GM19239 (cell line): ENCODE results near the gene TGFB2.

Experiments used
- DNase-seq: peaks from one replicate; pipeline ENCODE4 v3.0.0; 2011; ENCODE audit warnings: low spot score; ENCODE audit not compliant: insufficient read length
- FAIRE-seq: peaks from 2 replicates; lab custom pipeline; 2011; peaks lifted over from hg19 to GRCh38; lab: Jason Lieb, UNC

TGFB2 gene

DNA sequence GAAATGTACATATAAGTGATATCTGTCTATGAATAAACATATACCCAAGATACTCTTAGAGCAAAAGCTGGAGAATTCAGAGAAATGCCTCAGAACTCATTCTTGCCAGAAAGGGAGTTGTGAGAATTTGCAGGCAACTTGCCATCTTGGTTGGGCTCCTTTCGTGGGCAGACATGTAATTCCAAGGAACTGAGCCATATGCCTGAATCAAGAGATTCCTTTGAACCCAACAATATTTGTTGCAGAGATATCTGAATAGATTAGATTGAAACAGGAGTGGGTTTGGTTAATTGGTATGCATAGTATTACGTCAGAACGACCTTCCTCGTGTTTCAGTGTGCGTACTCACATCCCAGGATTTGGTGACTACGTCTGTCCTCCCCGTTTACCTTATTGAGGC, 67.0 kb downstream of the TGFB2 start:
- DNase-seq (no peak), FAIRE-seq (no peak)

DNA sequence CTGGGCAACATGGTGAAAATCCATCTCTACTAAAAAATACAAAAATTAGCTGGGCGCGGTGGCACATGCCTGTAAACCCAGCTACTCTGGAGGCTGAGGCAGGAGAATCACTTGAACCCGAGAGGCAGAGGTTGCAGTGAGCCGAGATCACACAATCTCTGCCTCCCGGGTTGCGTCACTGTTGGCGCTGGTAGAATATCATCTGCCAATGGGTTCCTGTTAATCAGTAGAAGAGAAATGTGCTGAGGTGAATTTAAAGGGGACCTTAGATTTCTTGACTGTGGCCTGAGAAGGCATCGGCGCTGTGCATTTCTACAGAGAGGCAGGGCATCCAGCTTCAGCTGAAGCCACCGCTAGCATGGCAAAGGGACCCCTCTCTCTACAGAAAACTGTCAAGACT, 68.0 kb downstream of the TGFB2 start:
- FAIRE-seq: no peak
- no peak for DNase-seq

DNA sequence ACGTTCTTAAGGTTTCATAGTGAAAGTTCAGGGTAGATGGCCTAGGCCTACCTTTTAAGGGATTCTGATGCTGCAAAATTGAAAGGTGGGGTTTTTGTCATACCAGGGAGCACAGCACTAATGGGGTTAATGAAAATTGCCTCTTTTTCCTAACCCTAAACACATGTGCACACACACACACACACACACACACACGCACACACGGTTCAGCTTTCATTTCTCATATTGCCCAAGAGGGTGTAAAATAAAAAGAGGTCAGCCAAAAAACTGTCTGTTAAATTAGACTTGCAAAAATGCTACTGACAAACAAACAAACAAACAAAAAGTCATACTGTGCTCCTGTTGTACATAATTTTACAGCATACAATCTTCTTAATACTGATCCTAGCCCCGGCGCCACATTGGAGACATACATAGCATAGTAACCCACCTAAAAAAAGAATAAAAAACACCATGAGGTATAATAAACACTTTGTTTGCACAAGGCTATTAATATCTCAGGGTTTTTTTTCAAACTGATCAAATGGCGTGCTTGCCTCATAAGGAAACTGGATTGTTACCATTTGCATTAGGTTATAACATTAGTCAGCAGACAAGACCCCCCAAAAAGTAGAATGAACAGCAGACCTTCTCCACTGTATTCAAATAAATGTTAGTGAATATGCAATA, 69.1 kb downstream of the TGFB2 start:
- FAIRE-seq (no peak), DNase-seq (no peak)

DNA sequence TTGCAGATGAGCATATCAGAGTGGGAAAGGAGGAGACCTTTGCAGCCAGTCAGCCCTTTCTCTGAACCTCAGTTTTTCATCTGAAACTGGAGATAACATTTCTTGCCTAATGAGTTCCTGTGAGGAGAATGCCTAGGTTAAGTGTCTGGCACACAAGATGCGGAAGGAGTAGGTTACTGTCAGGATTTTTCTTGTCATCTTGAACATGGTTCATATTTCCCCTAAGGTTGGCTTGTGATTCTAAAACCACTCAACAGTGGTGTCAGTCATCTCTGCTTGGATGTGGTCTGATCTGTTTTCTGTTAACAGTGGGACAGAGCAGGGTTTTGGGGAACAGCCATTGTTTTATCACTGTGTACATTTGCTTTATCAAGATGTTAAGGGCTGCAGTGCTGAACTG, 70.6 kb downstream of the TGFB2 start:
- DNase-seq (no peak), FAIRE-seq (no peak)

DNA sequence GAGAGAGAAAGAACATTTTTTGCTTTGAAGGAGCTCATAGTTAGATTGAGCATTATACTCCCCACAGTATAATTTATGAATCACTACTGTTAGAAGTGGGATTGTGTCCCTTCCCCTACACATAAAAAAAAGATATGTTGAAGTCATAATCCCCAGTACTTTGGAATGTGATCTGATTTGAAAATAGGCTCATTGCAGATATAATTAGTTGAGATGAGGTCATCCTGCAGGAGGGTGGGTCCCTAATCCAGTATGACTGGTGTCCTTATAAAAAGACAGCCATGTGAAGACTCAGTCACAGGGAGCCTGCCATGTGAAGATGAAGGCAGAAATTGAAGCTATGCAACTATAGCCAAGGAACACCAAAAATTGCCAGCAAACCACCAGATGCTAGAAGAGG, 76.4 kb downstream of the TGFB2 start:
- no peak for FAIRE-seq

DNA sequence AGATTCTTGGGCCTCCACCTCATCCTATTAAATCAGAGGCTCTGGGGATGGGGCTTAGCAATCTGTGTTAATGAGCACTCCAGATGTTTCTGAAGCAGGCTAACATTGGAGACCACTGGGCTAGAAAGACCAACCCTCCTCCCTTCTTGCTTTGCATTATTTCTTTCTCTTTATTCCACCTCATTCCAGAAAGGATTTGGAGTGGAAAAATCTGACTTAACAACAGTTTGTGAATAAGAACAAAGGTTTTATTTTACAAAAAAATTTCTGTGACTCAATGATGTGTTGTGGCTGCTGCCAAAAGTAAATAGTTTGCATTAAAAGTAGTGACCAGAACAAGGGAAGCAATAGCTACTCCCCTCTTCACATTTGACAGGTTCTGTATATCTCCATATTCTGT, 79.4 kb downstream of the TGFB2 start:
- no peak for FAIRE-seq
- no peak for DNase-seq

More for the DNA sequence above, 76.4 kb downstream of the TGFB2 start:
- DNase-seq: no peak

DNA sequence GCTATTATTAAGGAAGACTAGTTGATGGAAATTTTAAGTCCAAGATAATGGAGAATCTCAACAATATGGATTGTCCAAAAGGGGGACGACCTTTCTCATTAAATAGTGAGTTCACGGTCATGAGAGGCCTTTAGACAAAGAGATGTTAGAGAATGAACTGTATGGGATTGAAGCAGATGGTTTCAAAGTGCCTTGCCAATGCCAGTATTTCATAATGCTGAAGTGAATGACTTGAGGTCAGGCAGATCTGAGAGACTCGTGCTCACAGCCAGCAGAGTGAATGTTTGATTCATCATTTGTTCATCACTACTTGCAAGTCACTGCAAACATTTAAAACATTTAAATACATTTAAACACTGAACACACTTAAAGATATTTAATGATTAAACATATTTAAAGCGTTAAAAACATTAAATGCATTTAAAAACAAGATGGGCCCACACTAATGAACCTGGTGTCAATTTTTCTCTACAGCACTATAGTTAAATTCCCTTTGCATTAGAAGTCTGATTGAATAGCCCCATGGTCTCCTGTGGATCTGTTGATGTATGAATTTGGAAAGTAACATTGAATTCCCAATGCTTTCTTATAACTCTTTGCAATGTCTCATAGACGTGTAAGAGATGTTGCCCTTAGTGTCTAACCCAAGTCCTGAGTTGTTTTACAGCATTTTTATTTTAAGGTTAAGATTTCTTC, 80.7 kb downstream of the TGFB2 start:
- DNase-seq (no peak), FAIRE-seq (no peak)

DNA sequence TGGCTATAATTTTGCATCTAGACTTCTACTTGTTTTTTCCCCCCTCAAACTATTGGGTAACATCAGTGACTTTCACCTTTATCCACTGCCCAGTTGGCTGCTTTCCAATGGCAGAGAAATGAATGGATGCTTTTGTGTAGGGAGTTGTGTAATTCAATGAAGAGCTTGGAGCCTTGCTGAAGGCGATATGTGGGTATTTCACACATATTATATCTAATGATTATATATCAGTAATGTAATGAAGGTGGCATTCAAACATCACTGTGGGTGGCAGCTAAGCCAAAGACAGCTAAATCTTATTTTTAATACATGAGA, 81.2 kb downstream of the TGFB2 start:
- no peak for DNase-seq
- FAIRE-seq: no peak

DNA sequence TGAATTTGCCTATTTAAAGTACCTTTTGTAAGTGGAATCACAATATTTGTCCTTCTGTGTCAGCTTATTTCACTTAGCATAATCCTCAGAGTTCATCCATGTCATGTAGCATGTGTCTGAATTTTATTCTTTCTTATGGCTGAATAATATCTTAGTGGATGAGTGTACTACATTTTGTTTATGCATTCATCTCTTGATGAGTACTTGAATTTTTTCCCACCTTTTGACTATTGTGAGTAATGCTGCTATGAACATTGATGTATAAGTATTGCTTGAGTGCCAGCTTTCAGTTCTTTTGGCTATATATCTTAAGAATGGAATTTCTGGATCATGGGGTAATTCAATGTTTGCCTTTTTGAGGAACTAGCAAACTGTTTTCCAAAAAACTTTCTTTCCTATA, 84.2 kb downstream of the TGFB2 start:
- no peak for DNase-seq
- FAIRE-seq: no peak

DNA sequence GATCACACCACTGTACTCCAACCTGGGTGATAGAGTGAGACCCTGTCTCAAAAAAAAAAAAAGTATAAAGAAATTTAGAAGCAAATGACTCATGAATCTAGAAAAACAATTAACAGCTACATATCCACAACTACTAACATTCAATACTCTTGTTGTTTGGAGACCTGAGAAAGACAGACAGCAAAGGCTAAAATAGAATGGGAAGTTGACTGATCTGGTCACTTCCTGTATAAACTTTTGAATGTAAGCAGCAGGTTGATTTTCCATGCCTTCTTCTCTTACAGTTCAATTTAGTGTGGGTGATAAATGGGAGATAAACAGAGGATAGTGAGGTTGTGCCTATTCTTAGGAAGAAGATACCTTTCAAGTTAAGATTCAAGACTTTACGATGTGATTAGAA, 85.2 kb downstream of the TGFB2 start:
- FAIRE-seq: no peak
- DNase-seq: no peak

DNA sequence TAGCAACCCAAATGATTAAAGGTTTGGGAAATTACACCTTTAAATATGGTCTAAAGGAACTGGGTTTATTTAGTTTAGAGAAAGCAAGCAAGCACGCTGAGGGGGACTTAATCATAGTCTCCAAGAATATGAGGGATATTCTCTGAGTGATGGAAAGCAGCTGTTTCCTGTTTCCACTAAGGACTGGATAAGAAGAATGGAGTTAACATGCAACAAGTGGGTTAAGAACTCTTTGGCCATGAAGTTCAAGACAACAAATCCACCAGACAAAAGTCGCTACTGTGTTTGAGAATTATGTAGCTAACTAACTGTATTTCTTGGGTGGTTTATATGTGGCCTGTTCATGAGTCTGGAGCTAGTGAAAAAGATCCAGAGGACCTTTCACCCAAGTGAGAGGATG, 85.7 kb downstream of the TGFB2 start:
- FAIRE-seq (no peak), DNase-seq (no peak)

DNA sequence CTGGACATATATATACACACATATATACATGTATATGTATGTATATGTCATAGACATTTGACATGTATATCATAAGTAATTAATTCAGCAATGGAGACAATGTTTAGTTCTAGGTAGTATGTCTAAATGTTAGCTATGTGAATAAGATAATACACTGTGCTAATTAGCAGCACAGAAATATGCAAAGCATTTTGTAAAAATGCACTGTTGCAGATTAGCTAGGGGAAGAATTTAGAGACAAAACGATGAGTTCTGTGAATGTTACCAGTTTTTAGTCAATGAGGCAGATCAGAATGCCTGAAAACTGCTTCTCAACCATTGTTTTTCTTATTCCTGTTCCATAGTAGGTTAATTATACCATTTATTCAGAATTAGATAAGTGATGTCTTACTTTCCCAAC, 86.3 kb downstream of the TGFB2 start:
- DNase-seq (no peak), FAIRE-seq (no peak)

DNA sequence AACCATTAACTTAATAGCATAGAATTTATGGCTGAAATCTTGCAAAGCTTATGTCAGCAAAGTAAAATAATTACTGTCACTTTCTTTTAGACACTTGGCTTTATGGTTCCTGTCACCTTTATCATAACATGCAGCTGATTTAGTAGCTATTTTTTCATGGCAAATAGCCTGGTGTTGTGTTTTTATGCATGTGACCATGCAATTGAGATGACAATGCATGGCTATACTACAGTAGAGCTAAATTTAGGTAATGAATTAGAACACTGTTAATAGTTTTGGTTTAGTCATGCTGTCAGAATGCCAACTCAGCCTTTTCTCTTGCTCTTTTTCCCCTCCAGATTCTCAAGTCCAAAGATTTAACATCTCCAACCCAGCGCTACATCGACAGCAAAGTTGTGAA, 88.6 kb downstream of the TGFB2 start:
- no peak for FAIRE-seq
- DNase-seq: no peak

DNA sequence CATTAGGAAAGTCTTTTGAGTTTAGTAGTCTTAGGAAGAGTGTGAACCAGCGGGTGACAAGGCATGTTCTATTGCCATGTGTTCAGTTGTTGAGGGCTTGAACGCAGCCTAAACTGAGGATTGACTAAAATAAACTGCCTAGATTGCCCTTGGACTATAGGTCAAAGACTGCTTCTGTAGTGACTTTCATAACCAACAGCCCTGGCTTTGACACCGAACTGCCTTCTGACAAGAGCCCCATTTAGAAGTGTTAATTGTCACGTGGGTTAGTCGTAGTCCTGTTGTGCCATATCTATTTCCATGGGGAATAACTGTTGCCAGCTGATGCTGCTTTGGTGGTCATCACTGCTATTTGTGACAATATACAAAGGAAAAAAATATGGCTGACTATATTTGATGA, 90.4 kb downstream of the TGFB2 start:
- FAIRE-seq: no peak
- DNase-seq: no peak

DNA sequence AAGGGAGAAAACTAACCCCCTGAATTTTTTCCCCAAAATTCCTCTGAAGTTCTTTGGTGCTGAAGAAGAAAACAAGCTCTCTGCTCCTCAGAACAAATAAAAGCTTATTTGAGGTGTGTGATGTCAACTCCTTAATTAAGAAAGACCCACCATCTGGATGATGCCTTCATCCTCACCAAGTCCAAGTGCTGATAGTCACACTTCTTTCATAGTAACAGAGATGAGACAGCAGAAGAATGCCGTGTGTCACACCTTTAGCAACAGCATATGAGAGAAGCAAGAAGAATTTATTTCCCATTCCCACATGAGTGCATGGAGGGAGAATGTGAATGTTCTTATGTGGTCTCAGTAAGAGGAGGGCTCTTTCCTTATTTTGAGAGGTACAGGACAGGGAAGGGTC, 91.2 kb downstream of the TGFB2 start:
- no peak for DNase-seq
- FAIRE-seq: no peak

DNA sequence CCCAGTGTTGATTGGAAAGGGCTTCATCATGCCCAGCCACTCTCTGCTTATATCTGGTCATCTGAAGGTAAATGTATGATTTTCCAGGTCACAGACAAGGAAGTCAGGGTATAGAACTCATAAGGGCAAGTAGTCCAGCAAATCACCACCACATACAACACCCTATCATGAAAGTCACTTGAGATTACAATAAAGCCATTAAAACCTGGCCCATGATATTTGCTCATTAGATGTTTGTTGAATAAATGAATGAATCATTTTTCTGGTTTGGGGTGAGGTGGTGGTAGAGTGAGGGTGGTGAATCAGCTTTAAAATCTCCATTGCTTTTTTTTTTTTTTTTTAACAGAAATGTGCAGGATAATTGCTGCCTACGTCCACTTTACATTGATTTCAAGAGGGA, 91.9 kb downstream of the TGFB2 start:
- DNase-seq: no peak
- FAIRE-seq: no peak

DNA sequence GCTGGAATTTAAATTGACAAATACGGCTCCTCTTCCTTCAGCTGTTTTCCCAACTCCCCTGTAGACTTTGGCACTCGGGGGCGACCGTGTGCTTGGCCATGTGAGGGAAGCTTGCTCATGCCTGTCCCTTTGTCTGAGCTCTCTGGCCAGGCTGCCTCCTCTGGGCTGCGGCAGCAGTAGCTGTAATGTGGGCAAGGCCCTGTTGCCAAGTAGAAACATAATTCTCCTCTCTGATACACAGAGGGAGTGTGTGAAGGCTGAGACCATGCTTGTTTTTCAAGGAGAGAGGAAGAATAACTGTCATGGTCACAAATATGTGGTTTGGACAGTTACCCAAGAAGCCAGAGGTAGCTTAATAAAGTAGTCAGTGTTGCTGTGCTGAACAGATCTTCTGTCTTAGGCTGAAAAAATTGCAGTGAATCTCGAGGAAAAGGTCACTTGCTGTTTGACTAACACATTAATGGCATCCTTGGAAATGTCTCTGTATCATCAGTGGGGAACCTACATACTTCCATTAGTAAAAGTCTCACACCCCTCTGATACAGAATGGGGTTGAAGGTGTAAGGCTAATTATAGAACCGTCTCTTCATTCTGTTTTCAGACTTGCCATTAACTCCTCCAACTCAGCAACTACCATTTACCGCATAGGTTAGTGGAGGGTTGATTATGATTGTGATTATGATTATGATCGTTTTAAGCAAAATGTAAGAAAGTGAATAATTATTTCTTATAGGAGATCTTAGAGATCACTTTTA, 94.6 kb downstream of the TGFB2 start:
- FAIRE-seq: no peak
- no peak for DNase-seq

DNA sequence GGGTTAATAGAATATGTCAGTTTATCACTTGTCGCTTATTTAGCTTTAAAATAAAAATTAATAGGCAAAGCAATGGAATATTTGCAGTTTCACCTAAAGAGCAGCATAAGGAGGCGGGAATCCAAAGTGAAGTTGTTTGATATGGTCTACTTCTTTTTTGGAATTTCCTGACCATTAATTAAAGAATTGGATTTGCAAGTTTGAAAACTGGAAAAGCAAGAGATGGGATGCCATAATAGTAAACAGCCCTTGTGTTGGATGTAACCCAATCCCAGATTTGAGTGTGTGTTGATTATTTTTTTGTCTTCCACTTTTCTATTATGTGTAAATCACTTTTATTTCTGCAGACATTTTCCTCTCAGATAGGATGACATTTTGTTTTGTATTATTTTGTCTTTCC, 98.1 kb downstream of the TGFB2 start:
- DNase-seq: no peak
- FAIRE-seq: no peak

DNA sequence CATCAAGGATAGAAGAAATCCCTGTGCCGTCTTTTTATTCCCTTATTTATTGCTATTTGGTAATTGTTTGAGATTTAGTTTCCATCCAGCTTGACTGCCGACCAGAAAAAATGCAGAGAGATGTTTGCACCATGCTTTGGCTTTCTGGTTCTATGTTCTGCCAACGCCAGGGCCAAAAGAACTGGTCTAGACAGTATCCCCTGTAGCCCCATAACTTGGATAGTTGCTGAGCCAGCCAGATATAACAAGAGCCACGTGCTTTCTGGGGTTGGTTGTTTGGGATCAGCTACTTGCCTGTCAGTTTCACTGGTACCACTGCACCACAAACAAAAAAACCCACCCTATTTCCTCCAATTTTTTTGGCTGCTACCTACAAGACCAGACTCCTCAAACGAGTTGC, 99.0 kb downstream of the TGFB2 start:
- FAIRE-seq: no peak
- DNase-seq: no peak

DNA sequence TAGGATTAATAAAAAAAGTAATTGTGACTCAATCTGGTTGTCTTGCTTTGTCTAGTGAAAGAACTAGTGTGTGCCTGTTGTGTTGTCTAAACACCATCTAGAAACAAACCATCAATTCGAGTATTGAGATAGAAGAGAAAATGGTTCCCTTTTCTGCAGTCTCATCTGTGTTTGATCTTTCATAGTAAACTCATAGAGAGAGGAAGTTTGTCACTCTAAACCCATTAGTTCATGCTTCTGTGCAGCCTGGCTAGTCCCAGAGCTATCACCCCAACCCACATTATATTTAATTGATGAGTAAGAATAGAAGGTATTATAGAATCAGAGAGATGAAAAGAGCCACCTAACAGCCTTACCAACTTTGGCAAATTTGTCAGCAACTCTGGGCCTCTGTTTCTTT, 99.5 kb downstream of the TGFB2 start:
- FAIRE-seq (no peak), DNase-seq (no peak)

DNA sequence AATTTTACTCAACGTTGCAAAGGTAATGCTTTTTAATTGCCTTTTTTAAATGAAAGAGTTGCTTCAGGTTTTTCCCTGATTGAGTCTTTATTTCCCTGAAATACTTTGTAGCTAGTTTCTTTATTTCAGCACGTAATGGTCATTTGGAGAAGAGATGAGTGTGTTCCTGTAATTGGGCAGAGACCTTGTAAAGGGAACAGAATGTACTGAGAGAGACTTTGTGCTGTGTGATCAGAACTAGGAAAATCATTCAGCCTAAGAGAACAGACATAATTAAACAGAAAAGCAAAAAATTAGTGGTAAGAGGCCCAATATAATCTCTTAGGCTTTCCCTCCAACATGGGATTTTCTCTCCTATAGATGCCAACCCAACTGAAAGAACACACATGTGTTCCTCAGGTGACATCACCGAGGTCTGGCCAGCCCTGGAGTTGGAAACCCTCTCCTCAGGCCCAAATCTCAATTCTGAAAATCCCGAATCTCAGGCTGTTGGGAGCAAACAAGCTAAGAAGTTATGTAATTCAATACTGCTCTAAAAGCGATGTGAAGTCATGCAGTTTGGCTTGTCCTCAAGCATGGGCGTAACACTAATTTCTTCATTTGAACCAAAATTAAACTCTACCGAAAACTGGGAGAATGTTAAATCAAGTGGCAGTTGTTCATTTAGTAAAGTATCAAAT, 102.0 kb downstream of the TGFB2 start:
- FAIRE-seq (no peak), DNase-seq (no peak)
